PFSK-1 (cell line): Measurements from ENCODE around the gene CTNND2.

Source experiments
- POLR2AphosphoS5 ChIP-seq: IDR thresholded peaks from 2 replicates; pipeline ENCODE4 v1.6.1; 2012; ENCODE audit warnings: low read depth, mild to moderate bottlenecking, control low read depth, low read length, moderate library complexity
- REST ChIP-seq, 2 experiments: IDR thresholded peaks; 2 replicates each; pipeline versions ENCODE4 v1.6.1 to v1.8.0; 2011 to 2012; ENCODE audit warnings: low read depth in 2 of 2, low read length in 2 of 2, control low read depth in 1 of 2, inconsistent platforms in 1 of 2, mild to moderate bottlenecking in 1 of 2, moderate library complexity in 1 of 2; ENCODE audit not compliant: insufficient read depth in 1 of 2
- TAF1 ChIP-seq: IDR thresholded peaks from 2 replicates; pipeline ENCODE4 v1.6.1; 2012; ENCODE audit warnings: low read length, control low read depth, borderline replicate concordance; ENCODE audit not compliant: insufficient read depth

GRCh38 chr5:11608530-11608929 is 295.7 kb downstream of the CTNND2 start:
- TF ChIP-seq POLR2AphosphoS5, result no peak
- no peak for TF ChIP-seq REST (IDR thresholded peaks at IDR 0.05; ENCODE audit: insufficient read depth in 1 of 2, low read depth in 2 of 2, low read length in 2 of 2)
- TF ChIP-seq TAF1, result no peak
